Suprapubic skin (tissue), 3 donors: ENCODE data around the gene PIK3R5.

Experiments used
- CTCF ChIP-seq, 2 donors: fragments of 200-600 bp in 1 of 2; fragments of 450-650 bp in 1 of 2; sonication (generic) in 1 of 2; IDR thresholded peaks; one replicate each; pipeline ENCODE4 v1.5.1; 2016 to 2019; ENCODE audit warnings: antibody characterized with exemption in 2 of 2, mild to moderate bottlenecking in 1 of 2, moderate library complexity in 1 of 2
- POLR2A ChIP-seq, 2 donors: fragments of 450-650 bp; IDR thresholded peaks; one replicate each; pipeline ENCODE4 v1.6.1; 2017; ENCODE audit warnings: antibody characterized with exemption in 2 of 2, mild to moderate bottlenecking in 2 of 2, moderate library complexity in 2 of 2

- TF ChIP-seq POLR2A (IDR thresholded peaks at IDR 0.05) (no peak), CTCF (IDR thresholded peaks at IDR 0.05) (no peak)
These were observed 20.8 kb upstream of the PIK3R5 start for GRCh38 chr17:8986295-8986694.
